ENCODE measurements around the gene SMG7.

DNA sequence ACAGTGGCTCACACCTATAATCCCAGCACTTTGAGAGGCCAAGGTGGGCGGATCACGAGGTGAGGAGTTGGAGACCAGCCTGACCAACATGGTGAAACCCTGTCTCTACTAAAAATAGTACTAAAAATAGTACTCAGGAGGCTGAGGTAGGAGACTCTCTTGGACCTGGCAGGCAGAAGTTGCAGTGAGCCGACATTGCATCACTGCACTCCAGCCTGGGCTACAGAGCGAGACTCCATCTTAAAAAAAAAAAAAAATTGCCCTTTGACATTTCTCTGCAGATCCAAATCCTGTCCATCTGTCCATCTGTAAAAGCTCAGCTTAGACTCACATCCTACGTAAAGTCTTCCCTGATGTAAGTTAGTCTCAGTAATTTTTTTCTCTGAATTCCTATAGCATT is 124.2 kb downstream of the SMG7 start:
- TF ChIP-seq, protein P1, sequence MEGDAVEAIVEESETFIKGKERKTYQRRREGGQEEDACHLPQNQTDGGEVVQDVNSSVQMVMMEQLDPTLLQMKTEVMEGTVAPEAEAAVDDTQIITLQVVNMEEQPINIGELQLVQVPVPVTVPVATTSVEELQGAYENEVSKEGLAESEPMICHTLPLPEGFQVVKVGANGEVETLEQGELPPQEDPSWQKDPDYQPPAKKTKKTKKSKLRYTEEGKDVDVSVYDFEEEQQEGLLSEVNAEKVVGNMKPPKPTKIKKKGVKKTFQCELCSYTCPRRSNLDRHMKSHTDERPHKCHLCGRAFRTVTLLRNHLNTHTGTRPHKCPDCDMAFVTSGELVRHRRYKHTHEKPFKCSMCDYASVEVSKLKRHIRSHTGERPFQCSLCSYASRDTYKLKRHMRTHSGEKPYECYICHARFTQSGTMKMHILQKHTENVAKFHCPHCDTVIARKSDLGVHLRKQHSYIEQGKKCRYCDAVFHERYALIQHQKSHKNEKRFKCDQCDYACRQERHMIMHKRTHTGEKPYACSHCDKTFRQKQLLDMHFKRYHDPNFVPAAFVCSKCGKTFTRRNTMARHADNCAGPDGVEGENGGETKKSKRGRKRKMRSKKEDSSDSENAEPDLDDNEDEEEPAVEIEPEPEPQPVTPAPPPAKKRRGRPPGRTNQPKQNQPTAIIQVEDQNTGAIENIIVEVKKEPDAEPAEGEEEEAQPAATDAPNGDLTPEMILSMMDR (IDR thresholded peaks at IDR 0.05) = no peak
- TF ChIP-seq, protein P2, sequence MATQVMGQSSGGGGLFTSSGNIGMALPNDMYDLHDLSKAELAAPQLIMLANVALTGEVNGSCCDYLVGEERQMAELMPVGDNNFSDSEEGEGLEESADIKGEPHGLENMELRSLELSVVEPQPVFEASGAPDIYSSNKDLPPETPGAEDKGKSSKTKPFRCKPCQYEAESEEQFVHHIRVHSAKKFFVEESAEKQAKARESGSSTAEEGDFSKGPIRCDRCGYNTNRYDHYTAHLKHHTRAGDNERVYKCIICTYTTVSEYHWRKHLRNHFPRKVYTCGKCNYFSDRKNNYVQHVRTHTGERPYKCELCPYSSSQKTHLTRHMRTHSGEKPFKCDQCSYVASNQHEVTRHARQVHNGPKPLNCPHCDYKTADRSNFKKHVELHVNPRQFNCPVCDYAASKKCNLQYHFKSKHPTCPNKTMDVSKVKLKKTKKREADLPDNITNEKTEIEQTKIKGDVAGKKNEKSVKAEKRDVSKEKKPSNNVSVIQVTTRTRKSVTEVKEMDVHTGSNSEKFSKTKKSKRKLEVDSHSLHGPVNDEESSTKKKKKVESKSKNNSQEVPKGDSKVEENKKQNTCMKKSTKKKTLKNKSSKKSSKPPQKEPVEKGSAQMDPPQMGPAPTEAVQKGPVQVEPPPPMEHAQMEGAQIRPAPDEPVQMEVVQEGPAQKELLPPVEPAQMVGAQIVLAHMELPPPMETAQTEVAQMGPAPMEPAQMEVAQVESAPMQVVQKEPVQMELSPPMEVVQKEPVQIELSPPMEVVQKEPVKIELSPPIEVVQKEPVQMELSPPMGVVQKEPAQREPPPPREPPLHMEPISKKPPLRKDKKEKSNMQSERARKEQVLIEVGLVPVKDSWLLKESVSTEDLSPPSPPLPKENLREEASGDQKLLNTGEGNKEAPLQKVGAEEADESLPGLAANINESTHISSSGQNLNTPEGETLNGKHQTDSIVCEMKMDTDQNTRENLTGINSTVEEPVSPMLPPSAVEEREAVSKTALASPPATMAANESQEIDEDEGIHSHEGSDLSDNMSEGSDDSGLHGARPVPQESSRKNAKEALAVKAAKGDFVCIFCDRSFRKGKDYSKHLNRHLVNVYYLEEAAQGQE (IDR thresholded peaks at IDR 0.05; ENCODE audit: insufficient read depth in 1 of 2, low read depth in 2 of 2, low read length in 1 of 2) = no peak
- no peak for TF ChIP-seq POLR2AphosphoS5 (IDR thresholded peaks at IDR 0.05; ENCODE audit: low read depth, low read length)
- TF ChIP-seq SIN3A (IDR thresholded peaks at IDR 0.05; ENCODE audit: borderline replicate concordance, insufficient read depth, low read depth, low read length) = no peak
- TF ChIP-seq TCF7L2 (IDR thresholded peaks at IDR 0.05; ENCODE audit: low read depth, low read length) = no peak
